Left renal pelvis (tissue), 4 donors: Measurements from ENCODE around the gene CDH18. TPM values are rescaled to one million over a fixed set of nuclear protein-coding genes. Genes with fewer than 3 reads are reported as not detected.

ENCODE experiments used
- DNase-seq, 4 donors: peaks; one replicate each; pipeline ENCODE4 v3.0.0-alpha.2; 2013; ENCODE audit warnings: low read depth in 4 of 4, low spot score in 3 of 4
- polyA plus RNA-seq, 4 donors: library from polyadenylated mRNA; unstranded; fragments of 120-200 nt; gene quantifications; one replicate each; pipeline ENCODE4 v1.2.1, GENCODE V29; 2013; ENCODE audit not compliant: insufficient read length in 4 of 4

CDH18 gene
- polyA plus RNA-seq, 4 donors = 0.43 to 1.2 (median 1.0) TPM

DNA sequence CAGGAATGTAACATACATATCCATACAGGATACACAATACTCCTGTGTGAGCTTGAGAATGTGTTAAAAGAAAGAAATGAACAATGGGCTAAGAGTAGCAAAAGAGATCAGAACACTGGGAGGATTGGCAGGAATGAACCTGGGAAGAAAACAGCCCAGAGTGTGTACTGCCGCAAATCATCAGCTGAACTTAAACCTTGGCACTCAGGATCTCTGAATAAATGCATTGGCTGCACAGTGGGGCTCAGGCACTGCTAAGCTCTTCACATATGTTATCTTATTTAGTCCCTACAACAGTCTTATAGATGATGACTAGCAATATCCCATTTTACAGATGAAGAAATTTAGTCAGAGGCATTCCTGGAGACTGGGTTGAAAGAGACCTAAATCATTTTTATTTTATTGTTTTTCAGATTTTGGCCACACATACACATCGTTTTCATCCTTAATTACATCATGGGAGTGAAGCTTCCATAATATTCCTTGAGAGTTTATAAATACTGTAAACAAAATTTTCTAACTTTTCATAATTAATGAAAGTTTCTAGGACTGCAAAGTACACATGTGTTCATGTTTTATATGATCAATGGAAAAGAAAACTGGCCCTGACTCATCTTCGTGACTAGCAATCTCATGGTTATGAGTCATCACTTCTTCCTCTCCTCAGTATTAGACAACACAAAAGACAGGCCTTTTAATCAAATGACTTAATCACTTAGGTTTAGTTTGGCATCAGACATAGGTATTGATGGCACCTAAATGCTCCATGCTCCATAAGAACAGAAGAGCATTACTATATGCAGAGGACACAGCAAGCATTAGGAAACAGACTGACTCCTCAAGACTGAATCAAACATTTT lies 59.2 kb downstream of the CDH18 start:
- no peak for DNase-seq

DNA sequence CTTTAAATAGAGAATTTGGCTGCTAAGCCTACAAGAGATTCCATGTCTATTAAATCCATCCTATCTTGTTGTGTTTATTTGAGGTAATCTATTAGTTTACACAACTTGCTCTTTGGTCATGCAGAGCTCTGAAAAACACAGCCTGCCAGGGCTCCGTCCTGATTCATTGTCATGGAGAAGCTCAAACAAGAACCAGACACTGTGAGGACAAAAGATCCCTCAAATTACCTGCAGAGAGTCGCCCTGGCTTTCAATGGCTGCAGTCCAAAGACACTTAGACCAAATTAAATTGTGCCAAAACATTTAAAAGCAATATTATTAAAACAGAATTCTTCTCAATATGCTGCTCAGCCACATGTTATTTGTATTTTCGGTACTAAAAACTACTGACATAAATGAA lies 60.1 kb downstream of the CDH18 start:
- no peak for DNase-seq

- DNase-seq = no peak
These were observed 60.8 kb downstream of the CDH18 start for GRCh38 chr5:19927170-19927569.

- no peak for DNase-seq
These were observed 64.3 kb downstream of the CDH18 start for GRCh38 chr5:19923742-19924141.

- DNase-seq = no peak
These were observed 67.2 kb downstream of the CDH18 start for GRCh38 chr5:19920761-19921160.

GRCh38 chr5:19918780-19919179 lies 69.2 kb downstream of the CDH18 start:
- DNase-seq = no peak

GRCh38 chr5:19917588-19918122 lies 70.3 kb downstream of the CDH18 start:
- no peak for DNase-seq

DNA sequence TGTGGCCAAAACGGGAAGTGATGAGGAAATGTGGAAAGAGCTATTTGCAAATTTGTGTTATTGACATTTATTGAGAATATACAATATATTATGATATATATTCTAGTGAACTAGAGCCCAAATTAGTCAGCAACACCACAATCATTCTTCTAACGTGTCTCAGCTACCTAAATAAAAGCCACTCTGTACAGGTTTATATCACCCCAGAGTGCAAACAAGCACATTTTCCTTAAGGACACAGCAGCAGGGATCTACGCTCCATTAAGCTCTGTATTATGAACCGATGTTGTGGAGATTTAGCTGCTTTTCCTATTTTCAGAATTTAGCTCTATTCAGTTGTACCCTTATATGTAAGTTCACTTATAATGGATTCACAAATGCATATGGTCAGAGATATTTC lies 77.9 kb downstream of the CDH18 start:
- DNase-seq = no peak

DNA sequence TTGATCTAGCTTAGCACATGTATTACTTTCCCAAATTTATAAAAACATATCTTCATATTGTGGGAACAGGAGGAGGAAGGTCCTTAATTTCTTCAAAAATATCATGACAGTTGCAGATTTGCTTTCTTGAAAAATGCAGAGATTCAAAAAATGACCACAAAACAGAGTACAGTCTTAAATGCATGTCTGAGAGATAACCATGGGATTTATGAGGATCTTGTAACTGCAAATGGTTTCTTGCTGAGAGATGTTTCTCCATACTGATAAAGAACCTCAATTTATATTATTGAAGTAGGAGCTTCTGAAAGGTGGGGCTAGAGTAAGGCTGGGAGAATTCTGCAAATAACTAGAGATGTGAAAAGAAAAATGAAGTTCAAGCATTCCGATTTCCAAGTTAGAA lies 83.2 kb downstream of the CDH18 start:
- no peak for DNase-seq

- DNase-seq = no peak
These were observed 84.4 kb downstream of the CDH18 start for GRCh38 chr5:19903611-19904010.

DNA sequence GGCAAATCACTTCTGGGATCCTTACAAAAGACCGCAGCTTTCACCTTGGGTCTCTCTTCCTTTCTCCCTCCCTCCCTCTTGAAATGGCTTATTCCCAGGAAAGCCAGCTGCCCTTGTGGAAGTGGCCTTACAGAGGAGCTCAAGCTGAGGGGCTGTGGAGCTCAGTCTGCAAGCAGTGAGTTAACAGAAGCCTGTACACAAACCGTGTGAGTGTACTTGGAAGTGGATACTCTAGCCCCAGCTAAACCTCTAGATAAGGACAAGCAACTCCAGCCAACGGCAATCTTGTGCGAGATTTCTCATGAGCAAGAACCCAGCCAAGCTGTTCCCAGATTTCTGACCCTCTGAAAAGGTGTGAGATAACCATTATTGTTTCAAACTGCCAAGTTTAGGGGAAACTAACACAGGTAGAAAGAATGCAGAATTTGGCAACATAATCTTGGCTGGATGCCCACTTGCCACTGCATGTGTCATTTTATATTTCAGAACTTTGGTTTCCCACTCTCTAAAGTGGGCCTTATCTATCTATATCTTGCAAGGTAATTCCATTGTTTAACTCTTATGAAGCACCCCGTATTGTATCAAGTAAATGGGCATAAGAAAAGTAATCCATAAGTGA lies 85.6 kb downstream of the CDH18 start:
- DNase-seq = no peak

- no peak for DNase-seq
These were observed 87.7 kb downstream of the CDH18 start for GRCh38 chr5:19900269-19900668.

DNA sequence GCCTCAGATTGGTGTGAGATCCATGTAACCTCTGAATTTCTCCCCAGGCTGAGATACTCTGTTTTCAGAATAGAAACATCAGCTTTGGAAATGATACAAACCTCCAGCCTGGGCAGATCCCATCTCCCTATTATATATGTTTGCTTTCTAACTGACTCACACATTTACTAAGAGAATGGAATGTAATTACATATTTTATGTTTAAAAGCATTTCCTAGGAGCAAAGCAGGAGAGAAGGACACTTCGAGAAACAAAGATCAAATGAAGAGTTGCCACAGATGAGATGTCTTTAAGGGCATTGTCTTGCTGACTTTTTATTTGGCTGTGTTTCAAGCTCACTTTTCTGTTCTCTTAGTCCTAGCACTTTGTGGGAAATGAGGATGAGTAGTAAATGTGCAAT lies 96.3 kb downstream of the CDH18 start:
- DNase-seq = no peak

DNA sequence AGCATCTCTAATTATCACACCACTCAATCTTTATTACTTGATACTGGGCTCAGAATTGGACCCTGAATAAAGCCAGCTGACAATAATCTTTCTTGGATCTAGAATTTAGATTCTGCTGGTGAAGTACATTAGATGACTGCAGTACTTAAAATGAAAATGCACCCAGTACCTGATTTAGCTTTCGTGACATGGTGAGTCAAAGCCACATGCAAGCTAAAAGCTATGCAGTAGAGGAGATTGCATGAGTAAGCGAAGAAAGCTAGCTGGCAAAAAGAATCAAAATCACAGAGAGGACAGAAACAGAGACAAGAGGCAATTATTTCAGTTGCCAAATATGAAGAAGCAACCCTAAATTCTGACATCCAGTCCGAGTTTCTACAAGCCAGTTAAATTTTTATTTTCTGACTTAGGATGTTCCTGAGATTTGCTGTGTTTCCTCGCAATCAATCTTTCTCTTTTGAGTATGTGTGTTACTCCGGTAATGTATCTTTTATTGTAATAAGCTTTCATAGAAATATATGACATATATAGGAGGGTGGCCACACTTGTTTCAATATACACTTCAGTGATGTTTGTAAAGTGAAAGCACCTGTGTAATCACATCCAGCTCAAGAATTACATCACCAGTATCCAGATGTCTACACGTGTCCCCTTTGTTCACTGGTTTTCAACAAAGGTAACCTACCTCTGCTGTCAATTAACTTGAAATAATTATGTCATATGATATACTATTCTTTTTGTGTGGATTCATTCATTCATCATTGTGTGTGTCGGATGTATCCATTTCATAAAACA lies 101.7 kb downstream of the CDH18 start:
- no peak for DNase-seq

GRCh38 chr5:19885040-19885824 lies 102.8 kb downstream of the CDH18 start:
- no peak for DNase-seq

- DNase-seq = no peak
These were observed 107.1 kb downstream of the CDH18 start for GRCh38 chr5:19880859-19881436.

DNA sequence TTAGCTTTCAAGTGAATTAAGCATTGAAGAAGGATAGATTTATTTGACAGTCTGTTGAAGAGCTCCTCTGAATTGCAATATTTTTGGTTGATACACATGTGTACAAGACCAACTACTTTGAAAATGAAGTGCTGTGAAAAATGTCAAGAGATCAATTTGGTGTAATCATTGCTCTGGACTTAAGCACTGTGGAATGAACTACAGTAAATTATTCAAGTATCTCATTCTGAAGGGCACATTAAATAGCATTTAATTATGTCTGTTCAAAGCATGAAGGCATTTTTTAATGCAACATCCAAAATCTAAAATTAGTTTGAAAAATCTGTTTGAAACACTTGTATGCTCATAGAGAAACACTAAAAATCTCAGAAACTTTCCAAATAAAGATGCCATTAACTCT lies 107.5 kb downstream of the CDH18 start:
- no peak for DNase-seq

DNA sequence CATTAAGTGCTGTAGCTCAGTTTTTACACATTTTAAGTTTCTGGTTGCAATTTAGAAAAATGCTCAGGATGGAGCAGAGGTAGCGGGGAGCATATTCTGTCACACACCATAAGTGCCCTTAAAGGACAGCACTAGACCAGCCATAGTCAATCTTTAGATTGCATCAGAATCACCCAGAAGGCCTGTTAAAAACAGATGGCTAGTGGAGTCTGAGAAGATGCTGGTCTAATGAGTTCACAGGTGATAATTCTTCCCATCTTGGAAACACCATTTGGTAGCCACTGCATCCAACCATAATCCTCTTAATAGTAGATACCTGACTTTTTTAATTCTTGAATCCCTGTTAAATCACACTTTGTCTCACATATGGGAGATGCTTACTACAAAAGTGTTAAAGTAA lies 113.2 kb downstream of the CDH18 start:
- DNase-seq = no peak

- DNase-seq = no peak
These were observed 121.9 kb downstream of the CDH18 start for GRCh38 chr5:19866090-19866450.
